ENCODE data around the gene MYADML2. TPM values are rescaled to one million over a fixed set of nuclear protein-coding genes. Genes with fewer than 3 reads are reported as not detected.
A peak's percentile ranks its signal among the peaks of the same experiment; 100 is the strongest.

Gene MYADML2
- total RNA-seq, 1 donor from 2014 or later, result 0.69 TPM

- TF ChIP-seq CTCF (IDR thresholded peaks at IDR 0.05; ENCODE audit: partially characterized antibody, unreplicated experiment), result no peak
- peaks cover 10% of the 10 kb centered on the region for H3K27me3 Mint-ChIP-seq (ENCODE audit: unreplicated experiment)
- H3K27ac Mint-ChIP-seq (ENCODE audit: unreplicated experiment), result peak within 1 kb of the TSS; percentile 90
- H3K9me3 Mint-ChIP-seq (ENCODE audit: unreplicated experiment), result peaks cover 13% of the 10 kb centered on the region
- H3K36me3 Mint-ChIP-seq (ENCODE audit: unreplicated experiment), result peaks cover 5% of the 10 kb centered on the region
- DNase-seq, result peak; percentile 94
- peak within 1 kb of the TSS; percentile 93 for H3K4me3 Mint-ChIP-seq (ENCODE audit: unreplicated experiment)
- peaks cover 20% of the 10 kb centered on the region for H3K4me1 Mint-ChIP-seq (ENCODE audit: low read depth, unreplicated experiment)
These were observed 30.3 kb upstream of the MYADML2 start, which contains the start of gene ASPSCR1 for GRCh38 chr17:81977211-81977808. Gene ASPSCR1 (plus strand): TSS chr17:81977629. CDS start chr17:81977647, 18 bp downstream.

- peaks cover 10% of the 10 kb centered on the region for H3K27me3 Mint-ChIP-seq (ENCODE audit: unreplicated experiment)
- H3K27ac Mint-ChIP-seq (ENCODE audit: unreplicated experiment), result peak overlapping the region; percentile 90
- no peak for DNase-seq
These were observed 29.5 kb upstream of the MYADML2 start for GRCh38 chr17:81976332-81977210.

GRCh38 chr17:81973432-81973831 lies 26.4 kb upstream of the MYADML2 start:
- Mint-ChIP-seq H3K4me1 (ENCODE audit: low read depth, unreplicated experiment) (peaks cover 3% of the 10 kb centered on the region), H3K27me3 (ENCODE audit: unreplicated experiment) (peaks cover 5% of the 10 kb centered on the region), H3K36me3 (ENCODE audit: unreplicated experiment) (peaks cover 5% of the 10 kb centered on the region), H3K27ac (ENCODE audit: unreplicated experiment) (no peak overlapping the region), H3K9me3 (ENCODE audit: unreplicated experiment) (peaks cover 8% of the 10 kb centered on the region), H3K4me3 (ENCODE audit: unreplicated experiment) (no peak overlapping the region)
- no peak for DNase-seq
- no peak for TF ChIP-seq CTCF (IDR thresholded peaks at IDR 0.05; ENCODE audit: partially characterized antibody, unreplicated experiment)

More at GRCh38 chr17:81976332-81977210, 29.5 kb upstream of the MYADML2 start:
- TF ChIP-seq CTCF (IDR thresholded peaks at IDR 0.05; ENCODE audit: partially characterized antibody, unreplicated experiment), result no peak
- peaks cover 5% of the 10 kb centered on the region for H3K36me3 Mint-ChIP-seq (ENCODE audit: unreplicated experiment)
- peaks cover 13% of the 10 kb centered on the region for H3K9me3 Mint-ChIP-seq (ENCODE audit: unreplicated experiment)
- H3K4me3 Mint-ChIP-seq (ENCODE audit: unreplicated experiment), result peak overlapping the region; percentile 93
- peaks cover 20% of the 10 kb centered on the region for H3K4me1 Mint-ChIP-seq (ENCODE audit: low read depth, unreplicated experiment)

- peaks cover 24% of the 10 kb centered on the region for H3K9me3 Mint-ChIP-seq (ENCODE audit: unreplicated experiment)
- TF ChIP-seq CTCF (IDR thresholded peaks at IDR 0.05; ENCODE audit: partially characterized antibody, unreplicated experiment), result no peak
- DNase-seq, result no peak
- H3K4me3 Mint-ChIP-seq (ENCODE audit: unreplicated experiment), result no peak overlapping the region
- H3K27ac Mint-ChIP-seq (ENCODE audit: unreplicated experiment), result peak overlapping the region; percentile 94
- H3K4me1 Mint-ChIP-seq (ENCODE audit: low read depth, unreplicated experiment), result peaks cover 11% of the 10 kb centered on the region
- no peaks in the 10 kb centered on the region for H3K36me3 Mint-ChIP-seq (ENCODE audit: unreplicated experiment)
- H3K27me3 Mint-ChIP-seq (ENCODE audit: unreplicated experiment), result peaks cover 14% of the 10 kb centered on the region
These were observed 22.1 kb upstream of the MYADML2 start for GRCh38 chr17:81968850-81969812.

Data from glutamatergic neuron (in vitro differentiated cells).